ENCODE measurements around the gene LPCAT1.

DNA sequence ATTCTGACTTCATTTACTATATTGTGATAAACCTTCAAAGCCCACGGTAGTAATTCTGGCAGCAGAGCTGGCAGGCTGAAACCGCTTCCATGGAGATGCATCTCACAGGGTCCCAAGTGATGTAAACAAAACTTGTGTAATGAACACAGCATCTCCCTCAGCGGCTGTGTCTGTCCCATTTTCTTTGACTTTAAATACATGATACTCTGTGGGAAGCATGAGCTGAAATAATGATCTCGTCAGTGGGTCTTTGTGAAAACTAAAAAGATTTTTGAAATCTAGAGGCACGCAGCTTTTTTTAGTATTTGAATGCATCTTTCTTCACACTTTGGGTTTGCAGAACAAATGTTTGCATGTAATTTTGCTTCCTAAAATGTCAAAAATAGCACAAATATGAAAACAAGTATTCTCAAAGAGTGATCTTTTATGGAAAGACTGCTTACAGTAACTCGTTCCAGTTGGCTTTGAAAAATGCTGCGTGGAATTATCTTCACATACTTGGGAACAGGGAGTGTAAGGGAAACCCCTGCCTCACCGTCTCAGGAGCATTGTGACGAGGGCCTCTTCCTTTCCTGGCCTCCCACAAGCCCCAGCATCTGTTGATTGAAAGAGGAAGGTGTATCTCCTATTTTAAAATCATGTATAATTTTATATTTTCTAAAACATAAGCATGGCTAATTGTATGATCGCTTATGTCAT, 18.1 kb upstream of the LPCAT1 start:
- TF ChIP-seq KLF6 (CRISPR knock-in tag; IDR thresholded peaks at IDR 0.05) (no peak), FOXK1 (CRISPR knock-in tag; IDR thresholded peaks at IDR 0.05; ENCODE audit: borderline replicate concordance, low read depth) (no peak)
- TF ChIP-seq, protein P1, sequence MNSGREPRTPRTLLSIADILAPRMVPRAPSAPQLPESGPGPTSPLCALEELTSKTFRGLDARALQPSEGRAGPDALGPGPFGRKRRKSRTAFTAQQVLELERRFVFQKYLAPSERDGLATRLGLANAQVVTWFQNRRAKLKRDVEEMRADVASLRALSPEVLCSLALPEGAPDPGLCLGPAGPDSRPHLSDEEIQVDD (CRISPR knock-in tag; IDR thresholded peaks at IDR 0.05; ENCODE audit: borderline replicate concordance) = no peak
- TF ChIP-seq, protein P2, sequence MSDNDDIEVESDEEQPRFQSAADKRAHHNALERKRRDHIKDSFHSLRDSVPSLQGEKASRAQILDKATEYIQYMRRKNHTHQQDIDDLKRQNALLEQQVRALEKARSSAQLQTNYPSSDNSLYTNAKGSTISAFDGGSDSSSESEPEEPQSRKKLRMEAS (IDR thresholded peaks at IDR 0.05) = no peak

Data from HepG2 (cell line).